ENCODE measurements around the gene NR2E1.

NR2E1 gene

DNA sequence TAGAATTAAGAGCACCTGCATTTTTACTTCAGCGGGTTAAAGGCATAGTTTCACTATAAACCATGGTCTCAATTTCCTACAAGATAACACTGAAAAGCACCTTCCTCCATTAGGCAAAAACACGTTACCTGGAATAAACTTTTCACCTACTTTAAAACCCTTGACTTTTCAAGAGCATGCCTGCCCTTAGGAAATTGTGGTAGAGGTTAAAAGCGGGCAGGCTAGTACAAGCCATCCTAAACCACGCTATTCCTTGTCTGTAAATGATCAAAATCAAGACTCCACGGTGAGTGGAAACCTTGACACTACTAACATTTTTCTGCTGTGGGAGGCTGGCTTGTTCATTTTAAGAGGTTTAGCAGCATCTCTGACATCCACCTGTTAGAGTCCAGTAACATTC is 43.9 kb downstream of the NR2E1 start:
- no peak for DNase-seq (ENCODE audit: low read depth in 2 of 2)

DNA sequence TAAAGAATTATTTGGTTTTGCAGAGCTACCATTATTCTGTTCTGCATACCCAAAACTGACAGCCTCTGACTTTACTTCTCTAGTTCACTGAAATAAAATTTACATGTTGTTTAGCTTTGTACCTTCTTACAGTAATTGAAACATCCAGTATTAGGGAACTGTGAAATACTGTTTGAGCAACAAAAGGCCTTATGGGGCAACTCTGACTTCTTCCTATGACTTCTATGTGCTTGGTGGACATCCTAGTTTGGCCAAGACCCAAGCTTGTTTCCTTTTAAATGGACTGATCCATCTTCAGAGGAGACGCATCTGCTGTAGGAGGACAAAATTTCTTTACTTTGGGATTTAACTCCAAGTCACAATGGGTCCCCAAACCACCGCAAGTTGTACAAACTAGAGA is 44.7 kb downstream of the NR2E1 start:
- DNase-seq (ENCODE audit: low read depth in 2 of 2), result no peak

- no peak for DNase-seq (ENCODE audit: low read depth in 2 of 2)
Observed at GRCh38 chr6:108211671-108212070, 45.8 kb downstream of the NR2E1 start.

DNA sequence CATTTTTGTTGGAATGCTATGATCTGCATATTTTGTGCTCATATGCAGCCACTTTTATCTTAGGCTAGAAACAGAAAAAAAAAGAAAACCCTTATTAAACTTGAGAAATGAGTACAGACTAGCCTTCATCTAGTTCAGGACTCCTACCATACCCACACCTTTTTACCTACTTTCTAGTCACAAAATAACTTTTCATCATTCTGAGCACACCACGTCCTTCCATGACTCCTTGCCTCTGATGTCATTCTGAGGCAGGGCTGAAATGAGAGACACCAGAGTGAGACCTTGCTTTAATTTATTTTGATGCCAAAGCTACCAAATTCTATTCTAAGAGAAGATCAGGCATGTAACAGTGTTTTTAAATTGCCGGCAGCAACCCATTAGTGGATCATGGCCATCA is 56.2 kb downstream of the NR2E1 start:
- DNase-seq (ENCODE audit: low read depth in 2 of 2), result no peak

DNA sequence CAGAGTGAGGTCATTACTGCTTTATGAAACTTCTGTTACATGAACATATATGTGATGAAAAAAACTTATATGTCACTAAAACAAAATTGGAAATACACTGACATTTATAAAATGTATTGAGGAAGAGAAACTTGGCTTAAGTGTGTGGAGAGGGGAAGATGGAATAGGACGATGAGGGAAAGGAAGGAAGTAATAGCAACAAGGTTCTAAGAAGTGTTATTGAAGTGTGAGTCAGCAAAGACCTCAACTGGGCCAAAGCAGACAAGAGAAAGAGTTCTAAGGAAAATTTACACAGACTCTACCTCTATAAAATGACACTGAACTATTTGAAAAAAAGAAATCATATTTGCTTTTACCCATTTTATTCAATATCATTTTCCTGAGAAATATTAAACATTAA is 56.7 kb downstream of the NR2E1 start:
- no peak for DNase-seq (ENCODE audit: low read depth in 2 of 2)

DNA sequence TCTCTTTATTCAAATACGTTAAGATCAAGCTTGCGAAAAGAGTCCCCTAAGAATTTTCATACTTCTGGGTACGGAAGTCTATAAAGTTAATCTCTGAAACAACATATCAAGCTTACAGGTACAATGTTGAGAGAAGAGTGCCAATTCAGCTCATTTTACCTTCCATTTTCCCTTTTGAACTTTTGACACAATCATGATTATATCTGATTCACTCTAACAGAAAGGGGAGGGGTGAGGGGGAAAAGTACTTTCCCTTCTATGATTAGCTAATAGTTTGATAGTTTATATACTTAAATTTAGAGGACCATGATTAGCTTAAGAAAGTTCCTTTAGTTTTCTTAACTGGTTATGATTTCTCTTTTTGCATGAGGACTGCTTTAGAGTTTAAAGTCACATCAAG is 61.5 kb downstream of the NR2E1 start:
- no peak for DNase-seq (ENCODE audit: low read depth in 2 of 2)

GRCh38 chr6:108228416-108228815 is 62.6 kb downstream of the NR2E1 start:
- no peak for DNase-seq (ENCODE audit: low read depth in 2 of 2)

DNA sequence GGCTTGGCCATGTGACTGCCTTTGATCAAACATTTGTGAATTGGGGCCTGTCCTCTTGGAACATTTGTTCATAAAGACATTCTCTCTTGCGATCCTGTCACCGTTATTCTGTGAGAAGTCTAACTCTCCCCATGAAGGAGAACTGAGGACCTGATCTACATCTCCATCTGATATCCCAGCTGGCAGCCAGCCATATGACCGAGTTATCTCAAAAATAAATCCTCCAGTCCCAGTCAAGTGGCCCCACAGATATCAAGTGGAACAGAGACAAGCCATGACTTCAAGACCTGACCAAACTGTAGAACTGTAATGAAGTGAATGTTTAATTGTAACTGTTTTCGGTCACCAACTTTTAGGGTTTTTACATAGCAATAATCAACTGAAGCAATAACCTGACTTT is 69.3 kb downstream of the NR2E1 start:
- no peak for DNase-seq (ENCODE audit: low read depth in 2 of 2)

- no peak for DNase-seq (ENCODE audit: low read depth in 2 of 2)
Observed at GRCh38 chr6:108236791-108237190, 71.0 kb downstream of the NR2E1 start.

GRCh38 chr6:108238322-108238721 is 72.5 kb downstream of the NR2E1 start:
- no peak for DNase-seq (ENCODE audit: low read depth in 2 of 2)
